Left renal cortex interstitium (tissue), 4 donors: ENCODE results near the gene TRIM24. TPM values are rescaled to one million over a fixed set of nuclear protein-coding genes. Genes with fewer than 3 reads are reported as not detected.

Source experiments
- DNase-seq, 4 donors: peaks; one replicate each; pipeline ENCODE4 v3.0.0-alpha.2; 2013; ENCODE audit warnings: low read depth in 4 of 4, low spot score in 2 of 4, missing footprints in 1 of 4
- polyA plus RNA-seq, 4 donors: library from polyadenylated mRNA; unstranded; fragments of 120-200 nt; gene quantifications; one replicate each; pipeline ENCODE4 v1.2.1, GENCODE V29; 2013; ENCODE audit not compliant: insufficient read length in 4 of 4

The TRIM24 gene
- polyA plus RNA-seq, 4 donors = 51.7 to 58.7 (median 54.9) TPM

- no peak for DNase-seq
Measured at GRCh38 chr7:138613630-138614029, 153.6 kb downstream of the TRIM24 start.

- DNase-seq = no peak
Measured at GRCh38 chr7:138616085-138616484, 156.0 kb downstream of the TRIM24 start.

GRCh38 chr7:138618506-138618905, 158.4 kb downstream of the TRIM24 start:
- no peak for DNase-seq

GRCh38 chr7:138618933-138619332, 158.9 kb downstream of the TRIM24 start:
- DNase-seq = no peak

DNA sequence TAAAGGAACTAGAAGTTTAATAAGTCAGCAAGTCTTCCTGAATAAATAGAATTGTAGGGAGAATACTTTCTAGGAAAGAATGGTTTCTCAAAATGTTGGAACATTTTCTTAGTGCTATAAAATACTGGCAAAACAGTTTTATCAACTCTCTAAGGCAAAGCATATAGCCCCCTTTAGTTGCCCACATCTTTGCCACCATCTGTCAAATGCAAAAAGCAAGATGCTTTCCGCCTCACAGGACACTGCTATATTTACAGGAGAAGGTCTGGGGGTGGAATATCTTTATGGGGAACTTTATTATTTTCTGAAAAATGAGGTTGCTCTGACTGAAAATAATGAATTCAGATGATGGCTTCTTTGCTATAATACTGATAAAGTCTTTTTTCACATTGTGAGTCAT, 162.8 kb downstream of the TRIM24 start:
- no peak for DNase-seq

GRCh38 chr7:138625084-138625848, 165.2 kb downstream of the TRIM24 start:
- DNase-seq = no peak

DNA sequence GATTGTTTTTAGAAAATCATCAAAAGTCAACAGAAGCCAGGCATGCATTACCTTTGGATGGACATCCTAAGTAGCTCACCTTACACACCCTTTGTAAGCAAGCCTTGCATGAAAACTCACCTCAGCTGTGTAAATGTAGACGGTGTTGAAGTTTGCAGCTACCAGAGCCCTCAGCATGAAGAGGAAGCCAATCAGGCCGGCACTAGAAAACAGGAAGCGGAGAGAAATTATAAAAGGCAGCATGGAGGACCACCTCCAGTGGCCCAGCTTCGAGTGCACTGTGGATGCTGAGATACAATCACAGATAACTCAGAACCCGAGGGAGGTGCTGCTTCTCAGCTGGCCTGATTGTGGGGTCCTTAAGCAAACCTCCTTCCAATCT, 165.8 kb downstream of the TRIM24 start:
- DNase-seq = no peak

DNA sequence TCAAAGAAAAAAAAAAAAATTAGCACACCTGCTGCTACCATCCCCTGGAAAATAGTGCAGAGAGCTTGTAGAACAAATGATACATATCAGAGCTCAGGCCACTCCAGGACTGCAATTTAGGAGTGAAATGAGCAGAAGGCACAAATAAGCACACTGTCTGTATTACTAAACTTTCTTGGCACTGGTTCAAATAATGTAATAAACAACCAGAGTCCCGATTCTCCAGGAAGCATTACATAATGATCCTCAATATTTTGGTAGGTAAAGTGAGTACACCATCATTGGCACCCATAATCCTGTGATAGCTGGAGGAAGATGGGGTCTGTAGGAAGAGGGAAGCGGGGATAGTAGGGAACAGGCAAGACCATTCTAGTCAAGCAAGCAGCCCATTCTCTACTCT, 166.8 kb downstream of the TRIM24 start:
- no peak for DNase-seq

GRCh38 chr7:138627361-138627760, 167.3 kb downstream of the TRIM24 start:
- no peak for DNase-seq

DNA sequence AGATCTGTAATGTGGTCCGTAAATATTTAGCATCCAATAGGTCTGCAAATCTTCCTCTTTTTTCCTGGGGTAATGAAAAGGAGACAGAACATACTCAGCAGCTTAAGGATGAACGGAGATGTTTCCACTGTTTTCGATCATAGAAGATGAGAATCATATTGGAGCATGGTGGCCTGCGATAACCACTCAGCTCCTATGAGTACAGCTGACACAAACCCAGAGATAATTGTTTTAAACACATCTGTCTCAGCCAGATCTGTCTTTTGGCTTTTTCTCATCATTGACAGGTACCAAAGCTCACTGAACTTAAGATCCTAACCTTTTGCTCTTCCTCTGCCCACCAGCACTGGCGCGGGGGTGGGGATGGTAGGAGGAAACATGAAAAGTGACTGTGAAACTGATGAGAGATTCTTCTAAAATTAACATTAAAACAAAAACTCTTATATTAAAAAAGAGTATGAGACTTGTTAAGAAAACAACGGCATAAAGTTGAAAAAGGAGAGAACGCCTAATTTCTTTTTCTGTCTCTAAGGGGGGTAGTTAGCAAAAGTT, 170.1 kb downstream of the TRIM24 start:
- no peak for DNase-seq

GRCh38 chr7:138632384-138632783, 172.3 kb downstream of the TRIM24 start:
- DNase-seq = no peak

GRCh38 chr7:138632826-138633602, 173.0 kb downstream of the TRIM24 start:
- no peak for DNase-seq

Other genes starting within 250 kb of the TRIM24 start
- 1 to 10 TPM; 2.5 to 3.9 (median 2.9) TPM for gene SVOPL, start 241.1 kb downstream of the TRIM24 start, polyA plus RNA-seq